ENCODE measurements around the gene ARAF. TPM values are rescaled to one million over a fixed set of nuclear protein-coding genes. Genes with fewer than 3 reads are reported as not detected.

The ARAF gene
- total and polyA plus RNA-seq, 2 of the 13 experiments (the other 11 are each of a cell fraction or from before 2014, with no cell fraction given), result 18.0 to 33.1 TPM

- ATAC-seq (no peak), FAIRE-seq (no peak), DNase-seq (ENCODE audit: low spot score) (no peak)
- peaks cover 23% of the 10 kb centered on the region for H3K4me1 ChIP-seq (ENCODE audit: insufficient read depth, low read length)
- H2AFZ ChIP-seq (ENCODE audit: low read length), result no peak overlapping the region
- ChIA-PET CTCF (ENCODE audit: low intra/inter-chr PET ratio, low total read pairs) (no interaction called here), POLR2A (no interaction called here)
- BruUV-seq (replicated peaks), result no TSS peak
- H3K79me2 ChIP-seq (ENCODE audit: insufficient read depth, low read length), result no peaks in the 10 kb centered on the region
- no CpG with 5 or more reads among the region's 16 CpGs for WGBS (ENCODE audit: low lambda C conversion rate)
- no peak overlapping the region for H3K4me3 ChIP-seq (replicated peaks in 1 of 3; ENCODE audit: insufficient read depth in 1 of 3, low read depth in 2 of 3, low read length in 3 of 3)
- in situ Hi-C loops (cut with HindIII; ENCODE audit: extremely low pct_ligation_motif_present, low pct_unique_long_range_greater_than_20kb) (no loop called here), intact Hi-C loops (cut with micrococcal nuclease; ENCODE audit: unreplicated experiment) (no loop called here)
- H3K27me3 ChIP-seq (ENCODE audit: control insufficient read depth in 1 of 2, insufficient read depth in 2 of 2, low read length in 2 of 2), result no peaks in the 10 kb centered on the region; a peak in 2 of 5 replicates
- no peaks in the 10 kb centered on the region for H3K9me3 ChIP-seq (ENCODE audit: low read length)
- peak overlapping the region; percentile 47; the same call in 1 of the 2 replicates for H3K4me2 ChIP-seq (ENCODE audit: low read depth, low read length)
- TF ChIP-seq ZNF550 (CRISPR knock-in tag; IDR thresholded peaks at IDR 0.05; ENCODE audit: borderline replicate concordance) (no peak), CBX1 (IDR thresholded peaks at IDR 0.05; ENCODE audit: low read depth) (no peak)
- no peaks in the 10 kb centered on the region for H4K20me1 ChIP-seq (ENCODE audit: insufficient read depth, low read length)
- H3K27ac ChIP-seq (ENCODE audit: extremely low read length, insufficient read depth, low read length), result no peak overlapping the region
- no peak overlapping the region for H3K9ac ChIP-seq (ENCODE audit: insufficient read depth, low read depth, low read length)
- H3K36me3 ChIP-seq (replicated peaks in 1 of 2; ENCODE audit: control insufficient read depth in 1 of 2, insufficient read depth in 2 of 2, low read length in 2 of 2), result no peaks in the 10 kb centered on the region
Observed at GRCh38 chrX:47578692-47579091, 17.7 kb downstream of the ARAF start.

GRCh38 chrX:47579537-47579936, 18.5 kb downstream of the ARAF start:
- Histone ChIP-seq H3K79me2 (ENCODE audit: insufficient read depth, low read length) (no peaks in the 10 kb centered on the region), H2AFZ (ENCODE audit: low read length) (no peak overlapping the region), H4K20me1 (ENCODE audit: insufficient read depth, low read length) (no peaks in the 10 kb centered on the region), H3K36me3 (replicated peaks in 1 of 2; ENCODE audit: control insufficient read depth in 1 of 2, insufficient read depth in 2 of 2, low read length in 2 of 2) (no peaks in the 10 kb centered on the region), H3K9me3 (ENCODE audit: low read length) (no peaks in the 10 kb centered on the region), H3K4me3 (replicated peaks in 1 of 3; ENCODE audit: insufficient read depth in 1 of 3, low read depth in 2 of 3, low read length in 3 of 3) (peak overlapping the region in 1 of 3 experiments; percentile 37; a peak in 1 of 6 replicates), H3K4me1 (ENCODE audit: insufficient read depth, low read length) (peaks cover 23% of the 10 kb centered on the region), H3K27me3 (ENCODE audit: control insufficient read depth in 1 of 2, insufficient read depth in 2 of 2, low read length in 2 of 2) (no peaks in the 10 kb centered on the region; a peak in 2 of 5 replicates), H3K9ac (ENCODE audit: insufficient read depth, low read depth, low read length) (no peak overlapping the region), H3K4me2 (ENCODE audit: low read depth, low read length) (peak overlapping the region; percentile 47; the same call in 1 of the 2 replicates), H3K27ac (ENCODE audit: extremely low read length, insufficient read depth, low read length) (no peak overlapping the region)
- no peak for FAIRE-seq
- POLR2A ChIA-PET, result no interaction called here
- no peak for ATAC-seq
- WGBS (ENCODE audit: low lambda C conversion rate), result 3% methylated on average over 5 of the region's 9 CpGs
- in situ Hi-C loops (cut with HindIII; ENCODE audit: extremely low pct_ligation_motif_present, low pct_unique_long_range_greater_than_20kb), result no loop called here
- no peak for DNase-seq (ENCODE audit: low spot score)
- intact Hi-C loops (cut with micrococcal nuclease; ENCODE audit: unreplicated experiment), result no loop called here
- CTCF ChIA-PET (ENCODE audit: low intra/inter-chr PET ratio, low total read pairs), result no interaction called here
- BruUV-seq (replicated peaks), result no TSS peak
- TF ChIP-seq, protein P1, sequence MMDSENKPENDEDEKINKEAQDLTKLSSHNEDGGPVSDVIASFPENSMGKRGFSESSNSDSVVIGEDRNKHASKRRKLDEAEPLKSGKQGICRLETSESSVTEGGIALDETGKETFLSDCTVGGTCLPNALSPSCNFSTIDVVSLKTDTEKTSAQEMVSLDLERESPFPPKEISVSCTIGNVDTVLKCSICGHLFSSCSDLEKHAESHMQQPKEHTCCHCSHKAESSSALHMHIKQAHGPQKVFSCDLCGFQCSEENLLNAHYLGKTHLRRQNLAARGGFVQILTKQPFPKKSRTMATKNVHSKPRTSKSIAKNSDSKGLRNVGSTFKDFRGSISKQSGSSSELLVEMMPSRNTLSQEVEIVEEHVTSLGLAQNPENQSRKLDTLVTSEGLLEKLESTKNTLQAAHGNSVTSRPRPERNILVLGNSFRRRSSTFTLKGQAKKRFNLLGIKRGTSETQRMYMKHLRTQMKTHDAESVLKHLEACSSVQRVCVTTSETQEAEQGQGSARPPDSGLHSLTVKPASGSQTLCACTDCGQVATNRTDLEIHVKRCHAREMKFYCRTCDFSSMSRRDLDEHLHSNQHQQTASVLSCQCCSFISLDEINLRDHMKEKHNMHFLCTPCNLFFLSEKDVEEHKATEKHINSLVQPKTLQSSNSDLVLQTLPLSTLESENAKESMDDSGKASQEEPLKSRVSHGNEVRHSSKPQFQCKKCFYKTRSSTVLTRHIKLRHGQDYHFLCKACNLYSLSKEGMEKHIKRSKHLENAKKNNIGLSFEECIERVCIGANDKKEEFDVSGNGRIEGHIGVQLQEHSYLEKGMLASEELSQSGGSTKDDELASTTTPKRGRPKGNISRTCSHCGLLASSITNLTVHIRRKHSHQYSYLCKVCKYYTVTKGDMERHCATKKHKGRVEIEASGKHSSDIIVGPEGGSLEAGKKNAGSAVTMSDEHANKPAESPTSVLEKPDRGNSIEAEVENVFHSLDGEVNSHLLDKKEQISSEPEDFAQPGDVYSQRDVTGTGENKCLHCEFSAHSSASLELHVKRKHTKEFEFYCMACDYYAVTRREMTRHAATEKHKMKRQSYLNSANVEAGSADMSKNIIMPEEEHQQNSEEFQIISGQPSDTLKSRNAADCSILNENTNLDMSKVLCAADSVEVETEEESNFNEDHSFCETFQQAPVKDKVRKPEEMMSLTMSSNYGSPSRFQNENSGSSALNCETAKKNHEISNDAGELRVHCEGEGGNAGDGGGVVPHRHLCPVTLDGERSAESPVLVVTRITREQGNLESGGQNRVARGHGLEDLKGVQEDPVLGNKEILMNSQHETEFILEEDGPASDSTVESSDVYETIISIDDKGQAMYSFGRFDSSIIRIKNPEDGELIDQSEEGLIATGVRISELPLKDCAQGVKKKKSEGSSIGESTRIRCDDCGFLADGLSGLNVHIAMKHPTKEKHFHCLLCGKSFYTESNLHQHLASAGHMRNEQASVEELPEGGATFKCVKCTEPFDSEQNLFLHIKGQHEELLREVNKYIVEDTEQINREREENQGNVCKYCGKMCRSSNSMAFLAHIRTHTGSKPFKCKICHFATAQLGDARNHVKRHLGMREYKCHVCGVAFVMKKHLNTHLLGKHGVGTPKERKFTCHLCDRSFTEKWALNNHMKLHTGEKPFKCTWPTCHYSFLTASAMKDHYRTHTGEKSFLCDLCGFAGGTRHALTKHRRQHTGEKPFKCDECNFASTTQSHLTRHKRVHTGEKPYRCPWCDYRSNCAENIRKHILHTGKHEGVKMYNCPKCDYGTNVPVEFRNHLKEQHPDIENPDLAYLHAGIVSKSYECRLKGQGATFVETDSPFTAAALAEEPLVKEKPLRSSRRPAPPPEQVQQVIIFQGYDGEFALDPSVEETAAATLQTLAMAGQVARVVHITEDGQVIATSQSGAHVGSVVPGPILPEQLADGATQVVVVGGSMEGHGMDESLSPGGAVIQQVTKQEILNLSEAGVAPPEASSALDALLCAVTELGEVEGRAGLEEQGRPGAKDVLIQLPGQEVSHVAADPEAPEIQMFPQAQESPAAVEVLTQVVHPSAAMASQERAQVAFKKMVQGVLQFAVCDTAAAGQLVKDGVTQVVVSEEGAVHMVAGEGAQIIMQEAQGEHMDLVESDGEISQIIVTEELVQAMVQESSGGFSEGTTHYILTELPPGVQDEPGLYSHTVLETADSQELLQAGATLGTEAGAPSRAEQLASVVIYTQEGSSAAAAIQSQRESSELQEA (CRISPR knock-in tag; IDR thresholded peaks at IDR 0.05; ENCODE audit: not compliant biosample characterization), result no peak
- TF ChIP-seq KMT2B (CRISPR knock-in tag; IDR thresholded peaks at IDR 0.05) (no peak), MAFK (conservative IDR thresholded peaks at IDR 0.05 in 1 of 2, IDR thresholded peaks at IDR 0.05 in 1 of 2; ENCODE audit: low read length in 2 of 2) (0 out of 4 replicates have a peak, but pooled peaks of 1 of the 2 experiments have one; percentile 1)
- TF ChIP-seq, protein P2, sequence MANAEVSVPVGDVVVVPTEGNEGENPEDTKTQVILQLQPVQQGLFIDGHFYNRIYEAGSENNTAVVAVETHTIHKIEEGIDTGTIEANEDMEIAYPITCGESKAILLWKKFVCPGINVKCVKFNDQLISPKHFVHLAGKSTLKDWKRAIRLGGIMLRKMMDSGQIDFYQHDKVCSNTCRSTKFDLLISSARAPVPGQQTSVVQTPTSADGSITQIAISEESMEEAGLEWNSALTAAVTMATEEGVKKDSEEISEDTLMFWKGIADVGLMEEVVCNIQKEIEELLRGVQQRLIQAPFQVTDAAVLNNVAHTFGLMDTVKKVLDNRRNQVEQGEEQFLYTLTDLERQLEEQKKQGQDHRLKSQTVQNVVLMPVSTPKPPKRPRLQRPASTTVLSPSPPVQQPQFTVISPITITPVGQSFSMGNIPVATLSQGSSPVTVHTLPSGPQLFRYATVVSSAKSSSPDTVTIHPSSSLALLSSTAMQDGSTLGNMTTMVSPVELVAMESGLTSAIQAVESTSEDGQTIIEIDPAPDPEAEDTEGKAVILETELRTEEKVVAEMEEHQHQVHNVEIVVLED (CRISPR knock-in tag; IDR thresholded peaks at IDR 0.05; ENCODE audit: borderline replicate concordance), result no peak
